ENCODE measurements around the gene DOCK2. TPM values are rescaled to one million over a fixed set of nuclear protein-coding genes. Genes with fewer than 3 reads are reported as not detected.

DOCK2 gene
- total and polyA plus RNA-seq, 9 of the 15 experiments (the other 6 are each of a cell fraction or from before 2014, with no cell fraction given), result 4.5 to 42.6 (median 20.5) TPM

DNA sequence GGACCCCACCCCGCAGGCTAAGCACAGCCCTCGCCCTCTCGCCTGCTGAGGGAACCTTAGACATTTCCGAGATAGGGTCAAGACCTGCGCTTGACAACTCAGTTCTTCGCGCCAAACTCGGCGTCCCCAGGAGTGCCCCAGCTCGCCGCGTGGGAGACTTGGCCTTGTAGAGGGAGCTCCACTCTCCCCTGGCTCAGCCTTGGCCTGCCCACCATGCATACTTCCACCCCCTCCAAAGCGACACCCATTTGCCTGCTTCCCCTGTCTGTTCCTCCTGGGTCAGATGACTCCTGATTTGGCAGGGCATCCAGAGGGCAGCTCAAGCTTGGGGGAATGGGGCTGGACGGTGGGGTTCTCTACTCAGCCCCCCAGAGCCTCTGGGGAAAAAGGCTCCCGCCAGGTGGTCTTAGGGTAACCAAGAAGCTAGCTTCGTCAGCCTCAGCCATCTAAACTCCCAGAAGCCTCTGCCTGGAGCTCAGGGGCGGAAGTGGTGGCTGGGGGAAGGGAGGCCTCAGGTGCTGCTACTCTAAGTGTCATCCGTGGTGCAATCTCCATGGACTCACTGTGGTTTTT lies 560 bp downstream of the DOCK2 start (continued):
- TF ChIP-seq ZKSCAN3 (CRISPR knock-in tag; IDR thresholded peaks at IDR 0.05) (no peak), LARP7 (IDR thresholded peaks at IDR 0.05) (no peak), L3MBTL2 (IDR thresholded peaks at IDR 0.05) (peak; percentile 69), HLTF (IDR thresholded peaks at IDR 0.05) (no peak), XRCC5 (IDR thresholded peaks at IDR 0.05; ENCODE audit: low read depth, low read length) (no peak), PRMT5 (CRISPR knock-in tag; IDR thresholded peaks at IDR 0.05) (no peak), RBBP5 (IDR thresholded peaks at IDR 0.05; ENCODE audit: borderline replicate concordance, insufficient read depth, low read length, poor library complexity, severe bottlenecking) (peak; percentile 9), POLR2AphosphoS2 (IDR thresholded peaks at IDR 0.05; ENCODE audit: low read length) (no peak), POLR2B (IDR thresholded peaks at IDR 0.05; ENCODE audit: low read depth, partially characterized antibody) (no peak), FOXM1 (IDR thresholded peaks at IDR 0.05; ENCODE audit: low read depth) (no peak), FOXM1 (CRISPR knock-in tag; IDR thresholded peaks at IDR 0.05; ENCODE audit: low read depth) (no peak), TRIM24 (IDR thresholded peaks at IDR 0.05) (no peak), FOXA3 (CRISPR knock-in tag; conservative IDR thresholded peaks at IDR 0.05 in 1 of 2, IDR thresholded peaks at IDR 0.05 in 1 of 2) (no peak), RBM22 (IDR thresholded peaks at IDR 0.05; ENCODE audit: low read depth, low read length, poor library complexity, severe bottlenecking) (no peak), GABPA (tag; conservative IDR thresholded peaks at IDR 0.05; ENCODE audit: low read depth) (0 out of 2 replicates have a peak, but pooled peaks have one; percentile 25), TCFL5 (CRISPR knock-in tag; conservative IDR thresholded peaks at IDR 0.05) (no peak)
- TF ChIP-seq, protein P1, sequence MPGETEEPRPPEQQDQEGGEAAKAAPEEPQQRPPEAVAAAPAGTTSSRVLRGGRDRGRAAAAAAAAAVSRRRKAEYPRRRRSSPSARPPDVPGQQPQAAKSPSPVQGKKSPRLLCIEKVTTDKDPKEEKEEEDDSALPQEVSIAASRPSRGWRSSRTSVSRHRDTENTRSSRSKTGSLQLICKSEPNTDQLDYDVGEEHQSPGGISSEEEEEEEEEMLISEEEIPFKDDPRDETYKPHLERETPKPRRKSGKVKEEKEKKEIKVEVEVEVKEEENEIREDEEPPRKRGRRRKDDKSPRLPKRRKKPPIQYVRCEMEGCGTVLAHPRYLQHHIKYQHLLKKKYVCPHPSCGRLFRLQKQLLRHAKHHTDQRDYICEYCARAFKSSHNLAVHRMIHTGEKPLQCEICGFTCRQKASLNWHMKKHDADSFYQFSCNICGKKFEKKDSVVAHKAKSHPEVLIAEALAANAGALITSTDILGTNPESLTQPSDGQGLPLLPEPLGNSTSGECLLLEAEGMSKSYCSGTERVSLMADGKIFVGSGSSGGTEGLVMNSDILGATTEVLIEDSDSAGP (CRISPR knock-in tag; IDR thresholded peaks at IDR 0.05), result no peak
- TF ChIP-seq, protein P2, sequence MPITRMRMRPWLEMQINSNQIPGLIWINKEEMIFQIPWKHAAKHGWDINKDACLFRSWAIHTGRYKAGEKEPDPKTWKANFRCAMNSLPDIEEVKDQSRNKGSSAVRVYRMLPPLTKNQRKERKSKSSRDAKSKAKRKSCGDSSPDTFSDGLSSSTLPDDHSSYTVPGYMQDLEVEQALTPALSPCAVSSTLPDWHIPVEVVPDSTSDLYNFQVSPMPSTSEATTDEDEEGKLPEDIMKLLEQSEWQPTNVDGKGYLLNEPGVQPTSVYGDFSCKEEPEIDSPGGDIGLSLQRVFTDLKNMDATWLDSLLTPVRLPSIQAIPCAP (CRISPR knock-in tag; IDR thresholded peaks at IDR 0.05; ENCODE audit: borderline replicate concordance), result no peak
- TF ChIP-seq, protein P3, sequence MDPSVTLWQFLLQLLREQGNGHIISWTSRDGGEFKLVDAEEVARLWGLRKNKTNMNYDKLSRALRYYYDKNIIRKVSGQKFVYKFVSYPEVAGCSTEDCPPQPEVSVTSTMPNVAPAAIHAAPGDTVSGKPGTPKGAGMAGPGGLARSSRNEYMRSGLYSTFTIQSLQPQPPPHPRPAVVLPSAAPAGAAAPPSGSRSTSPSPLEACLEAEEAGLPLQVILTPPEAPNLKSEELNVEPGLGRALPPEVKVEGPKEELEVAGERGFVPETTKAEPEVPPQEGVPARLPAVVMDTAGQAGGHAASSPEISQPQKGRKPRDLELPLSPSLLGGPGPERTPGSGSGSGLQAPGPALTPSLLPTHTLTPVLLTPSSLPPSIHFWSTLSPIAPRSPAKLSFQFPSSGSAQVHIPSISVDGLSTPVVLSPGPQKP (CRISPR knock-in tag; IDR thresholded peaks at IDR 0.05), result no peak
- TF ChIP-seq, protein P4, sequence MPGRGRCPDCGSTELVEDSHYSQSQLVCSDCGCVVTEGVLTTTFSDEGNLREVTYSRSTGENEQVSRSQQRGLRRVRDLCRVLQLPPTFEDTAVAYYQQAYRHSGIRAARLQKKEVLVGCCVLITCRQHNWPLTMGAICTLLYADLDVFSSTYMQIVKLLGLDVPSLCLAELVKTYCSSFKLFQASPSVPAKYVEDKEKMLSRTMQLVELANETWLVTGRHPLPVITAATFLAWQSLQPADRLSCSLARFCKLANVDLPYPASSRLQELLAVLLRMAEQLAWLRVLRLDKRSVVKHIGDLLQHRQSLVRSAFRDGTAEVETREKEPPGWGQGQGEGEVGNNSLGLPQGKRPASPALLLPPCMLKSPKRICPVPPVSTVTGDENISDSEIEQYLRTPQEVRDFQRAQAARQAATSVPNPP (IDR thresholded peaks at IDR 0.05; ENCODE audit: borderline replicate concordance, insufficient read depth, insufficient read length), result no peak
- TF ChIP-seq, protein P5, sequence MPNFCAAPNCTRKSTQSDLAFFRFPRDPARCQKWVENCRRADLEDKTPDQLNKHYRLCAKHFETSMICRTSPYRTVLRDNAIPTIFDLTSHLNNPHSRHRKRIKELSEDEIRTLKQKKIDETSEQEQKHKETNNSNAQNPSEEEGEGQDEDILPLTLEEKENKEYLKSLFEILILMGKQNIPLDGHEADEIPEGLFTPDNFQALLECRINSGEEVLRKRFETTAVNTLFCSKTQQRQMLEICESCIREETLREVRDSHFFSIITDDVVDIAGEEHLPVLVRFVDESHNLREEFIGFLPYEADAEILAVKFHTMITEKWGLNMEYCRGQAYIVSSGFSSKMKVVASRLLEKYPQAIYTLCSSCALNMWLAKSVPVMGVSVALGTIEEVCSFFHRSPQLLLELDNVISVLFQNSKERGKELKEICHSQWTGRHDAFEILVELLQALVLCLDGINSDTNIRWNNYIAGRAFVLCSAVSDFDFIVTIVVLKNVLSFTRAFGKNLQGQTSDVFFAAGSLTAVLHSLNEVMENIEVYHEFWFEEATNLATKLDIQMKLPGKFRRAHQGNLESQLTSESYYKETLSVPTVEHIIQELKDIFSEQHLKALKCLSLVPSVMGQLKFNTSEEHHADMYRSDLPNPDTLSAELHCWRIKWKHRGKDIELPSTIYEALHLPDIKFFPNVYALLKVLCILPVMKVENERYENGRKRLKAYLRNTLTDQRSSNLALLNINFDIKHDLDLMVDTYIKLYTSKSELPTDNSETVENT (CRISPR knock-in tag; IDR thresholded peaks at IDR 0.05), result no peak

Measured in K562 (cell line).